ENCODE data around the gene PRKN.

The PRKN gene

GRCh38 chr6:162179196-162179951, 548.2 kb downstream of the PRKN start:
- Histone ChIP-seq H3K4me3 (no peak overlapping the region), H3K27ac (no peak overlapping the region)

GRCh38 chr6:162178666-162179065, 548.9 kb downstream of the PRKN start:
- Histone ChIP-seq H3K27ac (no peak overlapping the region), H3K4me3 (no peak overlapping the region)

GRCh38 chr6:162178266-162178665, 549.3 kb downstream of the PRKN start:
- Histone ChIP-seq H3K27ac (no peak overlapping the region), H3K4me3 (no peak overlapping the region)

- H3K27ac ChIP-seq, result no peak overlapping the region
- no peak overlapping the region for H3K4me3 ChIP-seq
Measured at GRCh38 chr6:162177746-162178145, 549.8 kb downstream of the PRKN start.

GRCh38 chr6:162173466-162173865, 554.1 kb downstream of the PRKN start:
- H3K4me3 ChIP-seq, result no peak overlapping the region
- H3K27ac ChIP-seq, result no peak overlapping the region

- Histone ChIP-seq H3K27ac (no peak overlapping the region), H3K4me3 (no peak overlapping the region)
Measured at GRCh38 chr6:162165479-162165878, 562.1 kb downstream of the PRKN start.

- H3K4me3 ChIP-seq, result no peak overlapping the region
- no peak overlapping the region for H3K27ac ChIP-seq
Measured at GRCh38 chr6:162157167-162157870, 570.2 kb downstream of the PRKN start.

GRCh38 chr6:162156146-162156545, 571.4 kb downstream of the PRKN start:
- no peak overlapping the region for H3K27ac ChIP-seq
- no peak overlapping the region for H3K4me3 ChIP-seq

- Histone ChIP-seq H3K27ac (no peak overlapping the region), H3K4me3 (no peak overlapping the region)
Measured at GRCh38 chr6:162154930-162155329, 572.6 kb downstream of the PRKN start.

GRCh38 chr6:162154001-162154400, 573.6 kb downstream of the PRKN start:
- H3K27ac ChIP-seq, result no peak overlapping the region
- no peak overlapping the region for H3K4me3 ChIP-seq

GRCh38 chr6:162153120-162153519, 574.4 kb downstream of the PRKN start:
- Histone ChIP-seq H3K4me3 (no peak overlapping the region), H3K27ac (no peak overlapping the region)

- Histone ChIP-seq H3K4me3 (no peak overlapping the region), H3K27ac (no peak overlapping the region)
Measured at GRCh38 chr6:162151021-162151665, 576.4 kb downstream of the PRKN start.

GRCh38 chr6:162150295-162150694, 577.3 kb downstream of the PRKN start:
- Histone ChIP-seq H3K27ac (no peak overlapping the region), H3K4me3 (no peak overlapping the region)

GRCh38 chr6:162149786-162150185, 577.8 kb downstream of the PRKN start:
- Histone ChIP-seq H3K4me3 (no peak overlapping the region), H3K27ac (no peak overlapping the region)

- Histone ChIP-seq H3K4me3 (no peak overlapping the region), H3K27ac (no peak overlapping the region)
Measured at GRCh38 chr6:162147805-162148204, 579.8 kb downstream of the PRKN start.

- Histone ChIP-seq H3K27ac (no peak overlapping the region), H3K4me3 (no peak overlapping the region)
Measured at GRCh38 chr6:162147281-162147680, 580.3 kb downstream of the PRKN start.

- no peak overlapping the region for H3K4me3 ChIP-seq
Measured at GRCh38 chr6:162140251-162140852, 587.2 kb downstream of the PRKN start.

GRCh38 chr6:162125659-162126058, 601.9 kb downstream of the PRKN start:
- no peak overlapping the region for H3K27ac ChIP-seq
- H3K4me3 ChIP-seq, result no peak overlapping the region

More at GRCh38 chr6:162140251-162140852, 587.2 kb downstream of the PRKN start:
- H3K27ac ChIP-seq, result no peak overlapping the region

GRCh38 chr6:162124710-162125435, 602.7 kb downstream of the PRKN start:
- Histone ChIP-seq H3K4me3 (no peak overlapping the region), H3K27ac (no peak overlapping the region)

GRCh38 chr6:162123797-162124196, 603.8 kb downstream of the PRKN start:
- H3K4me3 ChIP-seq, result no peak overlapping the region
- no peak overlapping the region for H3K27ac ChIP-seq
